Measurements from ENCODE around the gene CALML3. TPM values are rescaled to one million over a fixed set of nuclear protein-coding genes. Genes with fewer than 3 reads are reported as not detected.

Gene CALML3
- total RNA-seq, 1 donor from 2014 or later: not detected

DNA sequence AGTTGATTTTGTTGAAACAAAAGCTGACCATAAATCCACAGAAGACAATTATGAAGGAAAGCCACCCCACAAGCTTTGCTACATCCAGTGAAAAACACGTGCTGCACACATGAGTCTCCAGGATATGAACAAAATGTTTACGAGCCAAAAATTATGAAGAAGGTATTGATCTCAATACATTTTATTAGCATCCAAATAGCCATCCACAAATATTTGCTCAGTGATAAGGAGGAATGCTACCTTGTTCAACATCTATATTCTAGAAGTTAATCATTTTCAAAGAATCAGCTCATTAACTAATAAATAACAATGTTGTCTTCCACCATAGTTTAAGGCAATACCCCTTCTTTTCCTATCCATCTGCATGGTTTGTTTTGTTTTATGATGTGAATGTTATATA lies 42.7 kb downstream of the CALML3 start:
- H3K9me3 ChIP-seq (replicated peaks): no peaks in the 10 kb centered on the region
- no peaks in the 10 kb centered on the region for H3K36me3 ChIP-seq
- intact Hi-C loops (cut with micrococcal nuclease): no loop called here
- H3K4me3 ChIP-seq: no peak overlapping the region
- no peak for DNase-seq
- H3K27ac ChIP-seq (replicated peaks): no peak overlapping the region
- TF ChIP-seq, protein P1, sequence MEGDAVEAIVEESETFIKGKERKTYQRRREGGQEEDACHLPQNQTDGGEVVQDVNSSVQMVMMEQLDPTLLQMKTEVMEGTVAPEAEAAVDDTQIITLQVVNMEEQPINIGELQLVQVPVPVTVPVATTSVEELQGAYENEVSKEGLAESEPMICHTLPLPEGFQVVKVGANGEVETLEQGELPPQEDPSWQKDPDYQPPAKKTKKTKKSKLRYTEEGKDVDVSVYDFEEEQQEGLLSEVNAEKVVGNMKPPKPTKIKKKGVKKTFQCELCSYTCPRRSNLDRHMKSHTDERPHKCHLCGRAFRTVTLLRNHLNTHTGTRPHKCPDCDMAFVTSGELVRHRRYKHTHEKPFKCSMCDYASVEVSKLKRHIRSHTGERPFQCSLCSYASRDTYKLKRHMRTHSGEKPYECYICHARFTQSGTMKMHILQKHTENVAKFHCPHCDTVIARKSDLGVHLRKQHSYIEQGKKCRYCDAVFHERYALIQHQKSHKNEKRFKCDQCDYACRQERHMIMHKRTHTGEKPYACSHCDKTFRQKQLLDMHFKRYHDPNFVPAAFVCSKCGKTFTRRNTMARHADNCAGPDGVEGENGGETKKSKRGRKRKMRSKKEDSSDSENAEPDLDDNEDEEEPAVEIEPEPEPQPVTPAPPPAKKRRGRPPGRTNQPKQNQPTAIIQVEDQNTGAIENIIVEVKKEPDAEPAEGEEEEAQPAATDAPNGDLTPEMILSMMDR (IDR thresholded peaks at IDR 0.05; ENCODE audit: borderline replicate concordance): no peak
- H3K4me1 ChIP-seq: no peaks in the 10 kb centered on the region
- peaks cover 5% of the 10 kb centered on the region for H3K27me3 ChIP-seq (ENCODE audit: low read depth)

GRCh38 chr10:5568984-5569383 lies 44.2 kb downstream of the CALML3 start:
- Histone ChIP-seq H3K36me3 (no peaks in the 10 kb centered on the region), H3K4me1 (no peaks in the 10 kb centered on the region), H3K4me3 (no peak overlapping the region), H3K27ac (replicated peaks) (no peak overlapping the region), H3K9me3 (replicated peaks) (no peaks in the 10 kb centered on the region), H3K27me3 (ENCODE audit: low read depth) (peaks cover 5% of the 10 kb centered on the region)
- intact Hi-C loops (cut with micrococcal nuclease): no loop called here
- DNase-seq: no peak
- TF ChIP-seq, protein P1 (IDR thresholded peaks at IDR 0.05; ENCODE audit: borderline replicate concordance): no peak

GRCh38 chr10:5569568-5569967 lies 44.8 kb downstream of the CALML3 start:
- no peaks in the 10 kb centered on the region for H3K9me3 ChIP-seq (replicated peaks)
- TF ChIP-seq, protein P1 (IDR thresholded peaks at IDR 0.05; ENCODE audit: borderline replicate concordance): no peak
- H3K4me3 ChIP-seq: no peak overlapping the region
- no peak for DNase-seq
- H3K27ac ChIP-seq (replicated peaks): no peak overlapping the region
- intact Hi-C loops (cut with micrococcal nuclease): no loop called here
- no peaks in the 10 kb centered on the region for H3K4me1 ChIP-seq
- H3K36me3 ChIP-seq: no peaks in the 10 kb centered on the region
- peaks cover 3% of the 10 kb centered on the region for H3K27me3 ChIP-seq (ENCODE audit: low read depth)

DNA sequence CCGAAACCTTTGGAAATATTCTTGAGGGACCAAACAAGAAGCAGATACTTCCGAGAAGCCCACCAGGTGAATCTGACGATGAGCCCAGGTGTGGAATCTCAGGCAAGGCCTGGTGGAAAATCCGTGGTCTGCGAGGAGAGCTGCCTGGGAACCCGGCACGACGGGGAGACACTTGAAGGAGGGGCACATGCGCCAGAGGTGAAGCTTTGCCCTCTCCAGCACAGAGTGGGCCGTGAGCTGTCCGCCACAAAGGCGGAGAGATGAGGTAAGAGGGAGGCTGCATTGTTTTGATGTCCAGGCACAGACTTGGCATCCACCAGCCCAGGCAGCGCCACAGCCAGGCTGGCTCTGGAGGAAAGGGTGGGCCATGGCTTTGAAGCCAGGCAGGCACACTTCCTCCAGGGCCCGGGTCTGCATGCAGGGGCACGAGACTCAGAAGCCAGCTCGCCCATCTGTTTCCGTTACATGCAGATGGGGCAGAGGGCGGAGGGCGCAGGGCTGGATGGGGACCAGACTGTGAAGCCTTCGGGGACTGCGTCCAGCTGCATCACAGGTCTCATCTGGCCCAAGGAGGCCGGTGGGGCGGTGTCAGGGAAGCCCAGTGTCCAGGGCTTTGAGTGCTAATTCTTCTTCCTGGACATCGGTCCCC lies 45.4 kb downstream of the CALML3 start:
- TF ChIP-seq, protein P1 (IDR thresholded peaks at IDR 0.05; ENCODE audit: borderline replicate concordance): no peak
- no peaks in the 10 kb centered on the region for H3K27me3 ChIP-seq (ENCODE audit: low read depth)
- no peak overlapping the region for H3K4me3 ChIP-seq
- no peaks in the 10 kb centered on the region for H3K4me1 ChIP-seq
- H3K9me3 ChIP-seq (replicated peaks): no peaks in the 10 kb centered on the region
- peak; percentile 9 for DNase-seq
- H3K36me3 ChIP-seq: no peaks in the 10 kb centered on the region
- intact Hi-C loops (cut with micrococcal nuclease): no loop called here
- H3K27ac ChIP-seq (replicated peaks): no peak overlapping the region

DNA sequence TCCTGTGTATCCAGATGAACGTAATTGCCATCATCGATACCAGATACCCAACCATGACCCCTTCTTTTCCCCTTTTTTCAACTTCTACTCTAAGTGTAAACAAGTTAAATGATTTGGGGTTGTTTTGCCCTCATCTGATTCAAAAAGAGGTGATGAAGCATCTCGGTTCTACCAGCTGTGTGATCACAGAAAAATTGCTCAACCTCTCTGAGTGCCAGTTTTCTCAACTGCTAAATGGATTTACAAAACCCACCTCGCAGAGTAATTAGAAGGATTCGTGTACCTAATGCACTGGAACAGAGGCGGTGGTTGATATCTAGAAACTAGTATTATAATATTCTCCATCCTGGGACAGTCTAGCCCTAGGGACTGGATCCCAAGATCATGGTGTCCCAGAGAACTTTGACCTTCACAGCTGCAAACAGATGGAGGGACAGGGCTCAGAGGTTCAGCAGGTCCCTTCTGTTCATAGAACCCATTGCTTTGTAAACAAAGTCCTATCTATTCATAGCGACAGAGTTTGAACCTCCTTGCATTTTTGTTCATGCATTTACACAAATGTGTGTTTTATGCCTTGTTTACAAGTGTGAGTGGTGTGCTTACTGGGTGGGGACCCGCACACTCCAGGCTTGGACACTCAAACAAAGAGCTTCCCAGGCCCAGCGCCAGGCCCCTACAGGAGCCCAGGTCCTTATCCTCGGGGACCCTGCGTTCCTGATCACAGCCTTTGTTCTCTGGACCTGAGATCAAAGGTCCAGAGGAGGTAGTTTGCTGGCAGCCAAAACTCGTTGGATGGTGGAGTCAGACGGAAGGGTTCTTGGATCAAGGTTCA lies 46.4 kb downstream of the CALML3 start:
- TF ChIP-seq, protein P1 (IDR thresholded peaks at IDR 0.05; ENCODE audit: borderline replicate concordance): no peak
- Histone ChIP-seq H3K27me3 (ENCODE audit: low read depth) (no peaks in the 10 kb centered on the region), H3K4me3 (no peak overlapping the region), H3K4me1 (no peaks in the 10 kb centered on the region), H3K27ac (replicated peaks) (no peak overlapping the region), H3K36me3 (no peaks in the 10 kb centered on the region), H3K9me3 (replicated peaks) (no peaks in the 10 kb centered on the region)
- intact Hi-C loops (cut with micrococcal nuclease): no loop called here
- peak; percentile 19 for DNase-seq

Data from left ventricle myocardium inferior (tissue), 1 donor.